Esophagus squamous epithelium (tissue), 5 donors: ENCODE results near the gene COL15A1. TPM values are rescaled to one million over a fixed set of nuclear protein-coding genes. Genes with fewer than 3 reads are reported as not detected.
"Not testable (repeated sequence)": the region's sequence is repeated elsewhere in the genome, so short reads cannot be mapped to it uniquely, and the experiment has no call there.

ENCODE experiments used
- DNase-seq: peaks from one replicate; lab custom pipeline; 2025; lab: John Stamatoyannopoulos, UW
- H3K27ac ChIP-seq, 4 donors: fragments of 200-600 bp; sonication (generic); one replicate each; pipeline ENCODE4 v1.5.1; 2016 to 2019; ENCODE audit warnings: mild to moderate bottlenecking in 1 of 4
- H3K27me3 ChIP-seq, 4 donors: fragments of 200-600 bp; sonication (generic); 1 replicate in 3 of 4; 2 replicates in 1 of 4; pipeline versions ENCODE4 v1.5.1 to v1.6.0; 2017 to 2021; ENCODE audit warnings: antibody characterized with exemption in 1 of 4
- H3K36me3 ChIP-seq, 3 donors: fragments of 200-600 bp; sonication (generic); one replicate each; pipeline ENCODE4 v1.5.1; 2016 to 2019
- H3K4me1 ChIP-seq, 3 donors: fragments of 200-600 bp; sonication (generic); one replicate each; pipeline ENCODE4 v1.5.1; 2017 to 2019
- H3K4me3 ChIP-seq, 4 donors: fragments of 200-600 bp; sonication (generic); 1 replicate in 3 of 4; 2 replicates in 1 of 4; pipeline ENCODE4 v1.5.1; 2016 to 2019; ENCODE audit warnings: mild to moderate bottlenecking in 2 of 4, moderate library complexity in 1 of 4
- H3K9me3 ChIP-seq, 3 donors: fragments of 200-600 bp; sonication (generic); one replicate each; pipeline ENCODE4 v1.5.1; 2016 to 2019
- CTCF ChIP-seq, 6 experiments: fragments of 450-650 bp in 4 of 6; fragments of 200-600 bp in 2 of 6; sonication (generic) in 2 of 6; IDR thresholded peaks; one replicate each; pipeline ENCODE4 v1.5.1; 2016 to 2019; ENCODE audit warnings: antibody characterized with exemption in 6 of 6, mild to moderate bottlenecking in 4 of 6, moderate library complexity in 4 of 6
- POLR2A ChIP-seq, 4 donors: fragments of 450-650 bp; IDR thresholded peaks; one replicate each; pipeline ENCODE4 v1.6.1; 2017; ENCODE audit warnings: antibody characterized with exemption in 4 of 4, mild to moderate bottlenecking in 4 of 4, moderate library complexity in 3 of 4
- WGBS, 2 donors: methylation state at CpG; one replicate each; pipeline ENCODE4 v1.1.5; 2018; 5-methylcytosine and 5-hydroxymethylcytosine counted together
- intact Hi-C: fragments of 100-400 bp; cut with DNase I; formaldehyde crosslinking; loops from one replicate; pipeline ENCODE4 v1.15.0; 2022
- total RNA-seq, 4 donors: library from RNA; depleted of rRNA; stranded (reverse); fragments of >200 nt; gene quantifications; one replicate each; pipeline ENCODE4 v1.1.0, GENCODE V29; 2016
- donor health status: DM: yes; HTN: yes; CAD: no.

Gene COL15A1
- total RNA-seq, 4 donors from 2014 or later: 3.4 to 33.2 (median 9.7) TPM

- Histone ChIP-seq H3K36me3 (no peaks in the 10 kb centered on the region), H3K4me3 (no peak overlapping the region), H3K9me3 (peaks cover 0 to 8% (median 0%) of the 10 kb centered on the region in 3 donors), H3K27ac (no peak overlapping the region), H3K4me1 (no peaks in the 10 kb centered on the region), H3K27me3 (no peaks in the 10 kb centered on the region)
- WGBS, 2 donors: 79 to 88% methylated on average over 3 of the region's 3 CpGs
- no peak for DNase-seq
- no peak for TF ChIP-seq POLR2A (IDR thresholded peaks at IDR 0.05)
- TF ChIP-seq CTCF (IDR thresholded peaks at IDR 0.05): no peak
- intact Hi-C loops: no loop called here
These were observed 149.7 kb downstream of the COL15A1 start for GRCh38 chr9:99093492-99093791.

GRCh38 chr9:99095565-99095964 is 151.9 kb downstream of the COL15A1 start:
- 82 to 84% methylated on average over 3 of the region's 3 CpGs for WGBS, 2 donors
- no peak overlapping the region for H3K4me3 ChIP-seq
- H3K9me3 ChIP-seq: no peaks in the 10 kb centered on the region
- no peak for TF ChIP-seq CTCF (IDR thresholded peaks at IDR 0.05)
- TF ChIP-seq POLR2A (IDR thresholded peaks at IDR 0.05): no peak
- intact Hi-C loops: no loop called here
- no peaks in the 10 kb centered on the region for H3K27me3 ChIP-seq
- no peaks in the 10 kb centered on the region for H3K4me1 ChIP-seq
- H3K27ac ChIP-seq: no peak overlapping the region
- no peaks in the 10 kb centered on the region for H3K36me3 ChIP-seq
- no peak for DNase-seq

- Histone ChIP-seq H3K4me3 (no peak overlapping the region), H3K27ac (no peak overlapping the region), H3K36me3 (no peaks in the 10 kb centered on the region), H3K9me3 (no peaks in the 10 kb centered on the region), H3K27me3 (no peaks in the 10 kb centered on the region), H3K4me1 (no peaks in the 10 kb centered on the region)
- 85 to 89% methylated on average over 3 of the region's 3 CpGs for WGBS, 2 donors
- intact Hi-C loops: no loop called here
- TF ChIP-seq POLR2A (IDR thresholded peaks at IDR 0.05) (no peak), CTCF (IDR thresholded peaks at IDR 0.05) (no peak)
- DNase-seq: no peak
These were observed 152.7 kb downstream of the COL15A1 start for GRCh38 chr9:99096409-99096808.

- H3K4me3 ChIP-seq, H3K9me3 ChIP-seq, intact Hi-C loops, DNase-seq, H3K27ac ChIP-seq, H3K27me3 ChIP-seq, H3K36me3 ChIP-seq: not testable (repeated sequence)
- H3K4me1 ChIP-seq: peaks cover 11 to 29% (median 13%) of the 10 kb centered on the region in 3 donors
- WGBS, 2 donors: 86 to 92% methylated on average over 5 of the region's 5 CpGs
These were observed 156.3 kb downstream of the COL15A1 start for GRCh38 chr9:99099806-99100585.

- 59 to 72% methylated on average over 4 to 5 of the region's 5 CpGs for WGBS, 2 donors
- no peak overlapping the region for H3K4me3 ChIP-seq
- H3K9me3 ChIP-seq: no peaks in the 10 kb centered on the region
- no peaks in the 10 kb centered on the region for H3K36me3 ChIP-seq
- intact Hi-C loops: no loop called here
- H3K27ac ChIP-seq: no peak overlapping the region
- no peak for DNase-seq
- TF ChIP-seq CTCF (IDR thresholded peaks at IDR 0.05): no peak
- TF ChIP-seq POLR2A (IDR thresholded peaks at IDR 0.05): no peak
- H3K4me1 ChIP-seq: peaks cover 11 to 35% (median 13%) of the 10 kb centered on the region in 3 donors
- no peaks in the 10 kb centered on the region for H3K27me3 ChIP-seq
These were observed 157.6 kb downstream of the COL15A1 start for GRCh38 chr9:99101271-99101670.
